NCI-H2196 (cell line): ENCODE data around the gene PLA2G4D.
A peak's percentile ranks its signal among the peaks of the same experiment; 100 is the strongest.

Experiments used
- DNase-seq: peaks from one replicate; lab custom pipeline; 2025; ENCODE audit not compliant: unreplicated experiment; lab: John Stamatoyannopoulos, UW

PLA2G4D gene

GRCh38 chr15:42077689-42078088 is 16.7 kb downstream of the PLA2G4D start:
- no peak for DNase-seq

GRCh38 chr15:42073418-42073817 is 20.9 kb downstream of the PLA2G4D start:
- no peak for DNase-seq

GRCh38 chr15:42072141-42072685 is 22.1 kb downstream of the PLA2G4D start:
- no peak for DNase-seq

GRCh38 chr15:42071717-42072116 is 22.6 kb downstream of the PLA2G4D start:
- no peak for DNase-seq

GRCh38 chr15:42070976-42071350 is 23.4 kb downstream of the PLA2G4D start:
- DNase-seq = no peak

- DNase-seq = no peak
Observed at GRCh38 chr15:42070279-42070975, 23.9 kb downstream of the PLA2G4D start.

- DNase-seq = no peak
Observed at GRCh38 chr15:42069496-42070278, 24.7 kb downstream of the PLA2G4D start.

- no peak for DNase-seq
Observed at GRCh38 chr15:42069025-42069424, 25.3 kb downstream of the PLA2G4D start.

- DNase-seq = no peak
Observed at GRCh38 chr15:42068601-42069000, 25.8 kb downstream of the PLA2G4D start.

GRCh38 chr15:42066764-42067415 is 27.5 kb downstream of the PLA2G4D start:
- DNase-seq = no peak

- DNase-seq = no peak
Observed at GRCh38 chr15:42065468-42065867, 28.9 kb downstream of the PLA2G4D start.

GRCh38 chr15:42065033-42065432 is 29.3 kb downstream of the PLA2G4D start:
- no peak for DNase-seq

- no peak for DNase-seq
Observed at GRCh38 chr15:42064271-42064670, 30.1 kb downstream of the PLA2G4D start.

GRCh38 chr15:42063122-42063848 is 31.1 kb downstream of the PLA2G4D start:
- no peak for DNase-seq

GRCh38 chr15:42062284-42062806 is 32.0 kb downstream of the PLA2G4D start:
- DNase-seq = no peak

- DNase-seq = peak; percentile 5
Observed at GRCh38 chr15:42060797-42061196, 33.6 kb downstream of the PLA2G4D start.

- DNase-seq = no peak
Observed at GRCh38 chr15:42060477-42060763, 33.9 kb downstream of the PLA2G4D start.

- peak; percentile 18 for DNase-seq
Observed at GRCh38 chr15:42059661-42060476, 34.5 kb downstream of the PLA2G4D start.

- no peak for DNase-seq
Observed at GRCh38 chr15:42058791-42059190, 35.6 kb downstream of the PLA2G4D start.
